Stomach (tissue), 9 donors: Measurements from ENCODE around the gene GATM. TPM values are rescaled to one million over a fixed set of nuclear protein-coding genes. Genes with fewer than 3 reads are reported as not detected.

Experiments used
- DNase-seq, 2 donors: peaks; one replicate each; pipeline versions ENCODE4 v3.0.0 to v3.0.0-alpha.2; 2013 to 2019
- H3K27ac ChIP-seq, 5 donors: fragments of 200-600 bp in 4 of 5; sonication (generic) in 4 of 5; one replicate each; pipeline ENCODE4 v1.5.1; 2013 to 2019; ENCODE audit warnings: mild to moderate bottlenecking in 1 of 5, moderate library complexity in 1 of 5
- H3K27me3 ChIP-seq, 3 donors: fragments of 200-600 bp; sonication (generic); one replicate each; pipeline ENCODE4 v1.5.1; 2017 to 2019; ENCODE audit warnings: mixed run types in 1 of 3
- H3K36me3 ChIP-seq, 4 donors: fragments of 200-600 bp; sonication (generic); 1 replicate in 3 of 4; 2 replicates in 1 of 4; pipeline ENCODE4 v1.5.1; 2016 to 2019
- H3K4me1 ChIP-seq, 4 donors: fragments of 200-600 bp; sonication (generic); one replicate each; pipeline ENCODE4 v1.5.1; 2016 to 2019
- H3K4me3 ChIP-seq, 4 donors: fragments of 200-600 bp; sonication (generic) in 3 of 4; one replicate each; pipeline ENCODE4 v1.5.1; 2016 to 2019; ENCODE audit warnings: mild to moderate bottlenecking in 1 of 4
- H3K9me3 ChIP-seq, 4 donors: fragments of 200-600 bp; sonication (generic); one replicate each; pipeline ENCODE4 v1.5.1; 2016 to 2019
- CTCF ChIP-seq, 7 experiments: fragments of 450-650 bp in 4 of 7; fragments of 200-600 bp in 3 of 7; sonication (generic) in 3 of 7; IDR thresholded peaks; one replicate each; pipeline ENCODE4 v1.5.1; 2016 to 2019; ENCODE audit warnings: antibody characterized with exemption in 7 of 7, control low read depth in 2 of 7, mild to moderate bottlenecking in 1 of 7
- EP300 ChIP-seq: sonication (generic); formaldehyde crosslinking; IDR thresholded peaks from one replicate; pipeline ENCODE4 v1.6.1; 2017; ENCODE audit warnings: antibody characterized with exemption
- POLR2A ChIP-seq, 4 donors: fragments of 450-650 bp; IDR thresholded peaks; one replicate each; pipeline ENCODE4 v1.6.1; 2016; ENCODE audit warnings: antibody characterized with exemption in 4 of 4, control low read depth in 2 of 4, mild to moderate bottlenecking in 1 of 4, moderate library complexity in 1 of 4
- POLR2AphosphoS5 ChIP-seq, 3 donors: sonication (generic); formaldehyde crosslinking; IDR thresholded peaks; one replicate each; pipeline ENCODE4 v1.6.1; 2016; ENCODE audit warnings: antibody characterized with exemption in 3 of 3
- WGBS, 5 donors: extraction: QIAGEN DNeasy Blood & Tissue Kit in 3 of 5; methylation state at CpG; one replicate each; pipeline versions ENCODE4 v1.1.5 to v1.1.7; 2013 to 2018; 5-methylcytosine and 5-hydroxymethylcytosine counted together
- intact Hi-C: fragments of 100-400 bp; cut with DNase I; formaldehyde crosslinking; loops from one replicate; pipeline ENCODE4 v1.15.1; 2023; ENCODE audit warnings: low total_unique reads
- polyA plus RNA-seq, 3 donors: library from polyadenylated mRNA; stranded (reverse); fragments of 200-250 nt; gene quantifications; one replicate each; pipeline ENCODE4 v1.2.3, GENCODE V29; 2013
- total RNA-seq, 5 donors: library from RNA; depleted of rRNA; stranded (reverse); fragments of >200 nt; gene quantifications; one replicate each; pipeline versions ENCODE4 v1.1.0 to v1.2.3, GENCODE V29; 2014 to 2016
- donor health status: healthy with polysubstance abuse.
- donor health status: Bipolar disorder and iron deficiency.
- donor health status: healthy.

Gene GATM
- total and polyA plus RNA-seq, 8 donors: 22.6 to 110 (median 53.1) TPM

- Histone ChIP-seq H3K27ac (peak overlapping the region in 3 of 5 donors; percentile 8 to 71 (median 66)), H3K27me3 (no peaks in the 10 kb centered on the region), H3K36me3 (no peaks in the 10 kb centered on the region), H3K9me3 (no peaks in the 10 kb centered on the region), H3K4me3 (no peak overlapping the region), H3K4me1 (peaks cover 18 to 35% (median 27%) of the 10 kb centered on the region in 4 donors)
- no peak for TF ChIP-seq EP300
- no peak for TF ChIP-seq POLR2AphosphoS5 (IDR thresholded peaks at IDR 0.05)
- no peak for TF ChIP-seq CTCF (IDR thresholded peaks at IDR 0.05)
- no peak for TF ChIP-seq POLR2A (IDR thresholded peaks at IDR 0.05)
- no peak for DNase-seq
- 29 to 64% (median 45%) methylated on average over 12 of the region's 12 CpGs for WGBS, 5 donors
- intact Hi-C loops: no loop called here
Measured at GRCh38 chr15:45332694-45333093, 45.6 kb downstream of the GATM start.

GRCh38 chr15:45331972-45332371, 46.4 kb downstream of the GATM start:
- no peaks in the 10 kb centered on the region for H3K27me3 ChIP-seq
- intact Hi-C loops: no loop called here
- WGBS, 5 donors: 30 to 61% (median 43%) methylated on average over 4 of the region's 4 CpGs
- H3K4me1 ChIP-seq: peaks cover 18 to 30% (median 24%) of the 10 kb centered on the region in 4 donors
- no peaks in the 10 kb centered on the region for H3K36me3 ChIP-seq
- peak in 1 of 2 donors; percentile 67 for DNase-seq
- H3K9me3 ChIP-seq: no peaks in the 10 kb centered on the region
- TF ChIP-seq POLR2A (IDR thresholded peaks at IDR 0.05): no peak
- TF ChIP-seq EP300: no peak
- TF ChIP-seq POLR2AphosphoS5 (IDR thresholded peaks at IDR 0.05): no peak
- no peak for TF ChIP-seq CTCF (IDR thresholded peaks at IDR 0.05)
- H3K27ac ChIP-seq: peak overlapping the region in 3 of 5 donors; percentile 0 to 71 (median 8)
- H3K4me3 ChIP-seq: no peak overlapping the region

- H3K4me3 ChIP-seq: no peak overlapping the region
- H3K27ac ChIP-seq: no peak overlapping the region
- WGBS, 5 donors: 45 to 90% (median 81%) methylated on average over 2 of the region's 2 CpGs
- H3K9me3 ChIP-seq: no peaks in the 10 kb centered on the region
- DNase-seq: no peak
- H3K27me3 ChIP-seq: no peaks in the 10 kb centered on the region
- intact Hi-C loops: no loop called here
- peaks cover 7 to 15% (median 13%) of the 10 kb centered on the region in 4 donors for H3K4me1 ChIP-seq
- H3K36me3 ChIP-seq: no peaks in the 10 kb centered on the region
- TF ChIP-seq CTCF (IDR thresholded peaks at IDR 0.05) (no peak), POLR2A (IDR thresholded peaks at IDR 0.05) (no peak), EP300 (no peak), POLR2AphosphoS5 (IDR thresholded peaks at IDR 0.05) (no peak)
Measured at GRCh38 chr15:45328663-45329062, 49.7 kb downstream of the GATM start.

- no peaks in the 10 kb centered on the region for H3K9me3 ChIP-seq
- no peaks in the 10 kb centered on the region for H3K27me3 ChIP-seq
- H3K4me1 ChIP-seq: no peaks in the 10 kb centered on the region
- H3K36me3 ChIP-seq: no peaks in the 10 kb centered on the region
- 77 to 81% (median 78%) methylated on average over 7 of the region's 7 CpGs for WGBS, 5 donors
- H3K4me3 ChIP-seq: no peak overlapping the region
- DNase-seq: no peak
- intact Hi-C loops: no loop called here
- no peak for TF ChIP-seq CTCF (IDR thresholded peaks at IDR 0.05)
- no peak for TF ChIP-seq EP300
- no peak overlapping the region for H3K27ac ChIP-seq
Measured at GRCh38 chr15:45326741-45327140, 51.6 kb downstream of the GATM start.
